Stimulated activated naive CD8-positive, alpha-beta T cell treated with anti-CD3 and anti-CD28 coated beads, Interleukin-15, amount 100 ng/mL, for 72 hours (primary cell): ENCODE results near the gene ATRAID.

Source experiments
- ATAC-seq: fragments of 150-1000 bp; cut with Tn5 transposase; 2 replicates; pipeline ENCODE4 v1.10.0; 2021; ENCODE audit warnings: mild to moderate bottlenecking, moderate library complexity
- DNase-seq, 2 donors: peaks; one replicate each; pipeline ENCODE4 v3.0.0; 2021 to 2022
- H3K27ac Mint-ChIP-seq, 2 donors: one replicate each; pipeline ENCODE4 v1.8.0; 2022; ENCODE audit warnings: mild to moderate bottlenecking in 2 of 2, mixed read lengths in 2 of 2, moderate library complexity in 2 of 2
- H3K27me3 Mint-ChIP-seq: one replicate; pipeline ENCODE4 v1.8.0; 2022; ENCODE audit warnings: mixed read lengths
- H3K4me1 Mint-ChIP-seq: one replicate; pipeline ENCODE4 v1.8.0; 2022; ENCODE audit warnings: mild to moderate bottlenecking, mixed read lengths
- H3K4me3 Mint-ChIP-seq, 2 donors: one replicate each; pipeline ENCODE4 v1.8.0; 2022; ENCODE audit warnings: mild to moderate bottlenecking in 2 of 2, mixed read lengths in 2 of 2, moderate library complexity in 1 of 2
- H3K9me3 Mint-ChIP-seq, 2 donors: one replicate each; pipeline ENCODE4 v1.8.0; 2022; ENCODE audit warnings: mixed read lengths in 2 of 2

ATRAID gene

GRCh38 chr2:27249891-27250651 is 38.2 kb downstream of the ATRAID start:
- Mint-ChIP-seq H3K27me3 (peaks cover 25% of the 10 kb centered on the region), H3K27ac (peak overlapping the region in 1 of 2 donors; percentile 64), H3K4me1 (peaks cover 9% of the 10 kb centered on the region), H3K9me3 (no peaks in the 10 kb centered on the region), H3K4me3 (no peak overlapping the region)
- DNase-seq: peak; percentile 66 to 72
- peak; percentile 85 for ATAC-seq

- Mint-ChIP-seq H3K4me1 (peaks cover 9% of the 10 kb centered on the region), H3K27me3 (peaks cover 28% of the 10 kb centered on the region), H3K4me3 (no peak overlapping the region), H3K9me3 (no peaks in the 10 kb centered on the region), H3K27ac (no peak overlapping the region)
- ATAC-seq (peak; percentile 13), DNase-seq (no peak)
Measured at GRCh38 chr2:27250652-27251379, 39.0 kb downstream of the ATRAID start.

- no peak for DNase-seq
- Mint-ChIP-seq H3K4me3 (no peak overlapping the region), H3K4me1 (peaks cover 9% of the 10 kb centered on the region), H3K9me3 (no peaks in the 10 kb centered on the region), H3K27me3 (peaks cover 36% of the 10 kb centered on the region), H3K27ac (no peak overlapping the region)
- no peak for ATAC-seq
Measured at GRCh38 chr2:27251766-27252165, 39.9 kb downstream of the ATRAID start.

- Mint-ChIP-seq H3K4me1 (peaks cover 9% of the 10 kb centered on the region), H3K27me3 (peaks cover 69% of the 10 kb centered on the region), H3K9me3 (no peaks in the 10 kb centered on the region), H3K4me3 (no peak overlapping the region), H3K27ac (no peak overlapping the region)
- DNase-seq (no peak), ATAC-seq (no peak)
Measured at GRCh38 chr2:27255187-27255586, 43.3 kb downstream of the ATRAID start.

GRCh38 chr2:27255660-27256059 is 43.8 kb downstream of the ATRAID start:
- Mint-ChIP-seq H3K4me1 (peaks cover 4% of the 10 kb centered on the region), H3K27ac (no peak overlapping the region), H3K27me3 (peaks cover 71% of the 10 kb centered on the region), H3K4me3 (no peak overlapping the region), H3K9me3 (no peaks in the 10 kb centered on the region)
- DNase-seq (no peak), ATAC-seq (no peak)

GRCh38 chr2:27256855-27257454 is 45.1 kb downstream of the ATRAID start:
- ATAC-seq (peak; percentile 21), DNase-seq (no peak)
- Mint-ChIP-seq H3K4me1 (peaks cover 12% of the 10 kb centered on the region), H3K27me3 (peaks cover 73% of the 10 kb centered on the region), H3K4me3 (no peak overlapping the region), H3K27ac (no peak overlapping the region), H3K9me3 (no peaks in the 10 kb centered on the region)

- ATAC-seq (no peak), DNase-seq (no peak)
- peaks cover 14% of the 10 kb centered on the region for H3K4me1 Mint-ChIP-seq
- no peak overlapping the region for H3K27ac Mint-ChIP-seq
- no peaks in the 10 kb centered on the region for H3K9me3 Mint-ChIP-seq
- no peak overlapping the region for H3K4me3 Mint-ChIP-seq
- peaks cover 74% of the 10 kb centered on the region for H3K27me3 Mint-ChIP-seq
Measured at GRCh38 chr2:27258051-27258450, 46.2 kb downstream of the ATRAID start.

GRCh38 chr2:27261241-27261925 is 49.5 kb downstream of the ATRAID start:
- H3K9me3 Mint-ChIP-seq: no peaks in the 10 kb centered on the region
- no peak overlapping the region for H3K27ac Mint-ChIP-seq
- H3K4me3 Mint-ChIP-seq: peak overlapping the region; percentile 66 to 78
- peaks cover 26% of the 10 kb centered on the region for H3K4me1 Mint-ChIP-seq
- DNase-seq (no peak), ATAC-seq (no peak)
- peaks cover 56% of the 10 kb centered on the region for H3K27me3 Mint-ChIP-seq

- H3K27me3 Mint-ChIP-seq: peaks cover 50% of the 10 kb centered on the region
- DNase-seq: no peak
Measured at GRCh38 chr2:27261926-27262298, 50.1 kb downstream of the ATRAID start.

GRCh38 chr2:27262379-27263286 is 50.8 kb downstream of the ATRAID start, which contains the start of gene SLC30A3:
Gene SLC30A3 (minus strand): TSS chr2:27263047. CDS start chr2:27262906, 141 bp downstream.
- peak within 1 kb of the TSS; percentile 90 to 95 for H3K4me3 Mint-ChIP-seq
- H3K9me3 Mint-ChIP-seq: no peaks in the 10 kb centered on the region
- peak within 1 kb of the TSS in 1 of 2 donors; percentile 76 for H3K27ac Mint-ChIP-seq
- ATAC-seq: peak; percentile 59
- peaks cover 26% of the 10 kb centered on the region for H3K4me1 Mint-ChIP-seq
- peaks cover 43% of the 10 kb centered on the region for H3K27me3 Mint-ChIP-seq
- peak; percentile 50 to 57 for DNase-seq

More at GRCh38 chr2:27261926-27262298, 50.1 kb downstream of the ATRAID start:
- peak overlapping the region; percentile 66 to 78 for H3K4me3 Mint-ChIP-seq
- H3K4me1 Mint-ChIP-seq: peaks cover 26% of the 10 kb centered on the region
- H3K9me3 Mint-ChIP-seq: no peaks in the 10 kb centered on the region
- ATAC-seq: no peak
- H3K27ac Mint-ChIP-seq: no peak overlapping the region

- H3K4me3 Mint-ChIP-seq: peak overlapping the region; percentile 90 to 95
- peaks cover 34% of the 10 kb centered on the region for H3K27me3 Mint-ChIP-seq
- H3K27ac Mint-ChIP-seq: peak overlapping the region in 1 of 2 donors; percentile 80
- ATAC-seq: no peak
- H3K4me1 Mint-ChIP-seq: peaks cover 26% of the 10 kb centered on the region
- DNase-seq: no peak
- no peaks in the 10 kb centered on the region for H3K9me3 Mint-ChIP-seq
Measured at GRCh38 chr2:27263287-27264252, 51.7 kb downstream of the ATRAID start.

- Mint-ChIP-seq H3K4me3 (peak overlapping the region; percentile 90 to 95), H3K4me1 (peaks cover 26% of the 10 kb centered on the region), H3K27ac (peak overlapping the region in 1 of 2 donors; percentile 80), H3K27me3 (peaks cover 28% of the 10 kb centered on the region), H3K9me3 (no peaks in the 10 kb centered on the region)
- peak in 1 of 2 donors; percentile 39 for DNase-seq
- ATAC-seq: peak; percentile 73
Measured at GRCh38 chr2:27264253-27264752, 52.5 kb downstream of the ATRAID start.

- ATAC-seq: peak; percentile 76
- H3K4me3 Mint-ChIP-seq: peak overlapping the region; percentile 90 to 95
- peaks cover 26% of the 10 kb centered on the region for H3K4me1 Mint-ChIP-seq
- H3K27me3 Mint-ChIP-seq: peaks cover 28% of the 10 kb centered on the region
- DNase-seq: peak; percentile 58 to 77
- H3K9me3 Mint-ChIP-seq: no peaks in the 10 kb centered on the region
- peak overlapping the region in 1 of 2 donors; percentile 28 for H3K27ac Mint-ChIP-seq
Measured at GRCh38 chr2:27264753-27265535, 53.1 kb downstream of the ATRAID start.
